Psoas muscle (tissue), 8 donors: Measurements from ENCODE around the gene RETREG1. TPM values are rescaled to one million over a fixed set of nuclear protein-coding genes. Genes with fewer than 3 reads are reported as not detected.

ENCODE experiments used
- ATAC-seq, 4 donors: fragments of 200-7000 bp; cut with Tn5 transposase; one replicate each; pipeline ENCODE4 v1.9.1; 2020; ENCODE audit warnings: moderate library complexity in 3 of 4, mild to moderate bottlenecking in 2 of 4
- DNase-seq, 2 donors: peaks; one replicate each; pipeline ENCODE4 v3.0.0-alpha.2; 2020
- H3K27ac ChIP-seq: fragments of 200-600 bp; one replicate; pipeline ENCODE4 v1.8.0; 2022
- H3K27me3 ChIP-seq, 3 donors: fragments of 200-600 bp in 1 of 3; one replicate each; pipeline versions ENCODE4 v1.6.1 to v1.8.0; 2013 to 2022; ENCODE audit warnings: low read length in 2 of 3, mild to moderate bottlenecking in 2 of 3, moderate library complexity in 1 of 3; ENCODE audit not compliant: insufficient read depth in 3 of 3
- H3K36me3 ChIP-seq, 2 donors: fragments of 200-600 bp in 1 of 2; one replicate each; pipeline versions ENCODE4 v1.6.1 to v1.8.0; 2013 to 2022; ENCODE audit warnings: low read depth in 1 of 2, mild to moderate bottlenecking in 1 of 2, moderate library complexity in 1 of 2; ENCODE audit not compliant: insufficient read depth in 1 of 2
- H3K4me1 ChIP-seq: fragments of 200-600 bp; one replicate; pipeline ENCODE4 v1.8.0; 2022
- H3K4me3 ChIP-seq: fragments of 200-600 bp; one replicate; pipeline ENCODE4 v1.8.0; 2022; ENCODE audit warnings: mild to moderate bottlenecking
- H3K9me3 ChIP-seq: fragments of 200-600 bp; one replicate; pipeline ENCODE4 v1.8.0; 2022
- CTCF ChIP-seq: fragments of 200-600 bp; IDR thresholded peaks from one replicate; pipeline ENCODE4 v1.8.0; 2022; ENCODE audit warnings: antibody characterized with exemption
- WGBS, 3 donors: extraction: QIAGEN DNeasy Blood & Tissue Kit; methylation state at CpG; one replicate each; pipeline versions ENCODE4 v1.1.6 to v1.1.7; 2013; 5-methylcytosine and 5-hydroxymethylcytosine counted together
- intact Hi-C, 2 donors: fragments of 100-400 bp; cut with DNase I; formaldehyde crosslinking; loops; one replicate each; pipeline versions ENCODE4 v1.11.0 to v1.14.2; 2022
- long read RNA-seq, 2 donors: library from polyadenylated mRNA; unstranded; transcript quantifications; one replicate each; pipeline ENCODE4 v2.0.0, GENCODE V29; 2021
- polyA plus RNA-seq, 3 donors: library from polyadenylated mRNA; stranded (reverse); fragments of 200-250 nt; gene quantifications; one replicate each; pipeline ENCODE4 v1.2.3, GENCODE V29; 2013
- total RNA-seq, 4 donors: library from RNA; stranded (reverse); fragmentation: NEBNext Ultra II Directional in 2 of 4; extraction: Animal tissue kit (Norgen Biotek cat#: 25700) in 2 of 4; gene quantifications; one replicate each; pipeline versions ENCODE4 v1.2.1 to v1.2.4, GENCODE V29; 2021 to 2023
- donor health status: healthy with polysubstance abuse.
- donor health status: DM: no; HTN: no; CAD: no; lungs with moderate emphysema.
- donor health status: Bipolar disorder and iron deficiency.
- donor health status: healthy.
- donor health status: DM: yes; HTN: yes; CAD: no.
- donor health status: DM: no; HTN: no; CAD: no.
- donor health status: DM: no; HTN: no; CAD: no.
- donor health status: DM: yes; HTN: yes; CAD: no.

RETREG1 gene
- 100 to 1,000 TPM in 3 of 4 donors, 10 to 100 TPM in 1; 63.2 to 252 (median 187) TPM for total RNA-seq
- polyA plus RNA-seq: 100 to 1,000 TPM in 2 of 3 donors, 1 to 10 TPM in 1; 2.1 to 235 (median 191) TPM
- long read RNA-seq, donor 1, transcript RETREG1-202 (7 exons, 3,145 nt): major isoform, 7 of 16 reads
- long read RNA-seq, donor 1, partial matches to known transcripts: 0 of 16 reads
- long read RNA-seq, donor 1, other reads (novel, unspliced or antisense): 9 of 16 reads
- long read RNA-seq, donor 2, transcript RETREG1-202 (7 exons, 3,145 nt): major isoform, 177 of 238 reads
- long read RNA-seq, donor 2, partial matches to known transcripts: 4 of 238 reads
- long read RNA-seq, donor 2, other reads (novel, unspliced or antisense): 55 of 238 reads

GRCh38 chr5:16616536-16617273 is at the start of gene RETREG1:
RETREG1 (minus strand) TSS chr5:16616997; CDS start chr5:16616971, 26 bp downstream.
- peak within 1 kb of the TSS; percentile 36 for H3K27ac ChIP-seq
- H3K4me1 ChIP-seq: no peaks in the 10 kb centered on the region
- no peaks in the 10 kb centered on the region for H3K27me3 ChIP-seq
- no peaks in the 10 kb centered on the region for H3K36me3 ChIP-seq
- DNase-seq (peak; percentile 69 to 76), ATAC-seq (peak; percentile 68 to 89 (median 78))
- no peaks in the 10 kb centered on the region for H3K9me3 ChIP-seq
- H3K4me3 ChIP-seq: peak within 1 kb of the TSS; percentile 86
- 1% methylated on average over 52 to 86 of the region's 86 CpGs for WGBS, 3 donors
- intact Hi-C loops: no loop called here
- no peak for TF ChIP-seq CTCF

GRCh38 chr5:16666130-16666882 is 49.5 kb upstream of the RETREG1 start:
- DNase-seq (no peak), ATAC-seq (peak in 3 of 4 donors; percentile 5 to 43 (median 30))
- H3K27ac ChIP-seq: no peak overlapping the region
- intact Hi-C loops: loop anchor here in 1 of 2 donors (5.0 to 10.0 kb wide), 2 partner anchors 112 to 199 kb away; partner anchors contain the start of gene ZNF622
- WGBS, 3 donors: 72 to 84% (median 73%) methylated on average over 19 of the region's 19 CpGs
- peaks cover 0 to 2% (median 0%) of the 10 kb centered on the region in 3 donors for H3K27me3 ChIP-seq
- peaks cover 7% of the 10 kb centered on the region for H3K4me1 ChIP-seq
- no peak for TF ChIP-seq CTCF
- peaks cover 0 to 19% of the 10 kb centered on the region in 2 donors for H3K36me3 ChIP-seq
- no peak overlapping the region for H3K4me3 ChIP-seq
- H3K9me3 ChIP-seq: no peaks in the 10 kb centered on the region

- Histone ChIP-seq H3K4me3 (no peak overlapping the region), H3K4me1 (peaks cover 7% of the 10 kb centered on the region), H3K27me3 (peaks cover 0 to 2% (median 0%) of the 10 kb centered on the region in 3 donors), H3K27ac (no peak overlapping the region), H3K9me3 (no peaks in the 10 kb centered on the region), H3K36me3 (peaks cover 0 to 14% of the 10 kb centered on the region in 2 donors)
- no peak for ATAC-seq
- intact Hi-C loops: loop anchor here in 1 of 2 donors (5.0 to 10.0 kb wide), 2 partner anchors 111 to 198 kb away; partner anchors contain the start of gene ZNF622
- 46 to 63% (median 52%) methylated on average over 3 of the region's 3 CpGs for WGBS, 3 donors
- no peak for TF ChIP-seq CTCF
- DNase-seq: no peak
Measured at GRCh38 chr5:16665601-16666000, 48.8 kb upstream of the RETREG1 start.

GRCh38 chr5:16664368-16664767 is 47.6 kb upstream of the RETREG1 start:
- H3K4me1 ChIP-seq: peaks cover 7% of the 10 kb centered on the region
- peaks cover 0 to 6% of the 10 kb centered on the region in 2 donors for H3K36me3 ChIP-seq
- H3K4me3 ChIP-seq: no peak overlapping the region
- WGBS, 3 donors: 92 to 97% (median 96%) methylated on average over 5 of the region's 5 CpGs
- no peak for DNase-seq
- ATAC-seq: no peak
- peaks cover 0 to 2% (median 0%) of the 10 kb centered on the region in 3 donors for H3K27me3 ChIP-seq
- intact Hi-C loops: loop anchor here in 1 of 2 donors (10.0 kb wide), 1 partner anchor 110 kb away; no protein-coding TSS in a partner anchor
- H3K9me3 ChIP-seq: no peaks in the 10 kb centered on the region
- H3K27ac ChIP-seq: no peak overlapping the region
- TF ChIP-seq CTCF: no peak
